ENCODE results near the gene MRPL20. TPM values are rescaled to one million over a fixed set of nuclear protein-coding genes. Genes with fewer than 3 reads are reported as not detected.

The MRPL20 gene
- total RNA-seq, 1 donor from 2014 or later = 132 TPM

Other genes with a start within 250 kb of the MRPL20 start
- not detected in 2 replicates for gene TTLL10, start 233.4 kb downstream of the MRPL20 start, total RNA-seq
- 0.18 TPM in 1 of 2 replicates, not detected in the other for gene TNFRSF18, start 200.7 kb downstream of the MRPL20 start, total RNA-seq
- 0.79 and 1.2 TPM in 2 replicates for gene TNFRSF4, start 193.1 kb downstream of the MRPL20 start, total RNA-seq
- gene SDF4, start 175.3 kb downstream of the MRPL20 start, total RNA-seq = 116 TPM in 2 replicates
- gene B3GALT6, start 175.1 kb downstream of the MRPL20 start, total RNA-seq = 28.9 and 31.5 TPM in 2 replicates
- gene C1QTNF12, start 160.6 kb downstream of the MRPL20 start, total RNA-seq = 0.33 TPM in 1 of 2 replicates, not detected in the other
- 47.9 and 63.2 TPM in 2 replicates for gene UBE2J2, start 133.4 kb downstream of the MRPL20 start, total RNA-seq
- gene SCNN1D, start 126.9 kb downstream of the MRPL20 start, total RNA-seq = 0.33 and 0.46 TPM in 2 replicates
- 16.2 and 17.4 TPM in 2 replicates for gene ACAP3, start 99.4 kb downstream of the MRPL20 start, total RNA-seq
- gene PUSL1, start 98.7 kb downstream of the MRPL20 start, total RNA-seq = 18.1 and 19.9 TPM in 2 replicates
- gene INTS11, start 82.6 kb downstream of the MRPL20 start, total RNA-seq = 72.4 and 76.0 TPM in 2 replicates
- 12.3 and 14.0 TPM in 2 replicates for gene CPTP, start 82.5 kb downstream of the MRPL20 start, total RNA-seq
- gene TAS1R3, start 76.0 kb downstream of the MRPL20 start, total RNA-seq = 0.13 and 0.25 TPM in 2 replicates
- 57.5 and 60.5 TPM in 2 replicates for gene DVL1, start 57.9 kb downstream of the MRPL20 start, total RNA-seq
- gene MXRA8, start 48.7 kb downstream of the MRPL20 start, total RNA-seq = 0.99 and 2.2 TPM in 2 replicates
- gene AURKAIP1, start 32.1 kb downstream of the MRPL20 start, total RNA-seq = 115 and 129 TPM in 2 replicates
- gene CCNL2, start 8.0 kb downstream of the MRPL20 start, total RNA-seq = 96.5 and 105 TPM in 2 replicates
- 0.07 and 0.14 TPM in 2 replicates for gene ANKRD65, start 14.0 kb upstream of the MRPL20 start, total RNA-seq
- gene VWA1, start 28.4 kb upstream of the MRPL20 start, total RNA-seq = 1.6 and 1.7 TPM in 2 replicates
- 0.20 TPM in 1 of 2 replicates, not detected in the other for gene ATAD3C, start 42.4 kb upstream of the MRPL20 start, total RNA-seq
- gene ATAD3B, start 64.5 kb upstream of the MRPL20 start, total RNA-seq = 23.6 and 32.2 TPM in 2 replicates
- gene ATAD3A, start 104.9 kb upstream of the MRPL20 start, total RNA-seq = 64.1 and 64.7 TPM in 2 replicates
- gene TMEM240, start 133.3 kb upstream of the MRPL20 start, total RNA-seq = 2.2 and 3.0 TPM in 2 replicates
- gene SSU72, start 167.6 kb upstream of the MRPL20 start, total RNA-seq = 75.0 and 92.4 TPM in 2 replicates
- 0.14 and 0.33 TPM in 2 replicates for gene FNDC10, start 192.8 kb upstream of the MRPL20 start, total RNA-seq
- gene MIB2, start 208.2 kb upstream of the MRPL20 start, total RNA-seq = 30.7 and 43.6 TPM in 2 replicates
- gene MMP23B, start 224.9 kb upstream of the MRPL20 start, total RNA-seq = 0.33 TPM in 1 of 2 replicates, not detected in the other